ENCODE measurements around the gene ZNF865. TPM values are rescaled to one million over a fixed set of nuclear protein-coding genes. Genes with fewer than 3 reads are reported as not detected.

Gene ZNF865
- total RNA-seq, 1 donor from 2014 or later: 18.9 TPM

DNA sequence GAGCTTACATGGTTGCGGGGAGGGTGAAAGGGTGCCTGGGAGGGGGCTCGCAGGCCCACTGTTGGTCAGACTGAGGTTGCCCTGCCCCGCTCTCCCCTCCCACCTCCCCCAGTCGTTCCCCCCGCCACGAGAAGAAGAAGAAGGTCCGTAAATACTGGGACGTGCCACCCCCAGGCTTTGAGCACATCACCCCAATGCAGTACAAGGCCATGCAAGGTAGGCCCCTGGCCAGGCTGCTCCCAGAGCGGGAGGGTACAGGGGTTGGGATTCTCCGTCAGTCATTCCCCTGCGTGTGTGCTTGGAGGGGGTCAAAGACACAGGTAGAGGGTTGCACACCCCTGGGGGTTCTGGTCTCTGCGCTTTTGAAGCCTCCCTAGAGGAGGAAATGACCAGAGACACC, 55.0 kb downstream of the ZNF865 start:
- Mint-ChIP-seq H3K4me1 (peaks cover 51% of the 10 kb centered on the region), H3K27me3 (no peaks in the 10 kb centered on the region), H3K4me3 (no peak overlapping the region), H3K9me3 (no peaks in the 10 kb centered on the region), H3K36me3 (ENCODE audit: low read depth) (peaks cover 78% of the 10 kb centered on the region), H3K27ac (peak overlapping the region; percentile 47)
- CTCF ChIA-PET: no interaction called here
- POLR2A ChIA-PET: no interaction called here
- no peak for DNase-seq
- no peak for ATAC-seq (ENCODE audit: low read depth)
- intact Hi-C loops (cut with micrococcal nuclease): no loop called here
- TF ChIP-seq, protein P1, sequence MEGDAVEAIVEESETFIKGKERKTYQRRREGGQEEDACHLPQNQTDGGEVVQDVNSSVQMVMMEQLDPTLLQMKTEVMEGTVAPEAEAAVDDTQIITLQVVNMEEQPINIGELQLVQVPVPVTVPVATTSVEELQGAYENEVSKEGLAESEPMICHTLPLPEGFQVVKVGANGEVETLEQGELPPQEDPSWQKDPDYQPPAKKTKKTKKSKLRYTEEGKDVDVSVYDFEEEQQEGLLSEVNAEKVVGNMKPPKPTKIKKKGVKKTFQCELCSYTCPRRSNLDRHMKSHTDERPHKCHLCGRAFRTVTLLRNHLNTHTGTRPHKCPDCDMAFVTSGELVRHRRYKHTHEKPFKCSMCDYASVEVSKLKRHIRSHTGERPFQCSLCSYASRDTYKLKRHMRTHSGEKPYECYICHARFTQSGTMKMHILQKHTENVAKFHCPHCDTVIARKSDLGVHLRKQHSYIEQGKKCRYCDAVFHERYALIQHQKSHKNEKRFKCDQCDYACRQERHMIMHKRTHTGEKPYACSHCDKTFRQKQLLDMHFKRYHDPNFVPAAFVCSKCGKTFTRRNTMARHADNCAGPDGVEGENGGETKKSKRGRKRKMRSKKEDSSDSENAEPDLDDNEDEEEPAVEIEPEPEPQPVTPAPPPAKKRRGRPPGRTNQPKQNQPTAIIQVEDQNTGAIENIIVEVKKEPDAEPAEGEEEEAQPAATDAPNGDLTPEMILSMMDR (IDR thresholded peaks at IDR 0.05): no peak

DNA sequence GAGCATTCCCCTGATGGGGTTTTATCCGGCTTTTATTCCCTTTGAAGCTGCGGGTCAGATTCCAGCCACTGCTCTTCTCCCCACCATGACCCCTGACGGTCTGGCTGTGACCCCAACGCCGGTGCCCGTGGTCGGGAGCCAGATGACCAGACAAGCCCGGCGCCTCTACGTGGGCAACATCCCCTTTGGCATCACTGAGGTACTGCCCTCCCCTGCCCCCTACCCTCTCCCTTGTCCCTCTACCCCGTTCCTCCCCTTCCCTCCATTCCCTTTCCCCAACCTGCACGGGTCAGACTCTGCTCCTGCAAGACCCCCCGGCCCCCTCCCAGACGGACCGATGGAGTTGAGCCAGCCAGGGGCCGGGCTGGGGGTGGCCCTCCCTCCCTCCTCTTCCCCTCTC, 55.5 kb downstream of the ZNF865 start:
- intact Hi-C loops (cut with micrococcal nuclease): no loop called here
- ChIA-PET CTCF (no interaction called here), POLR2A (no interaction called here)
- Mint-ChIP-seq H3K27me3 (no peaks in the 10 kb centered on the region), H3K36me3 (ENCODE audit: low read depth) (peaks cover 78% of the 10 kb centered on the region), H3K9me3 (no peaks in the 10 kb centered on the region), H3K4me1 (peaks cover 47% of the 10 kb centered on the region), H3K27ac (no peak overlapping the region), H3K4me3 (no peak overlapping the region)
- DNase-seq (no peak), ATAC-seq (ENCODE audit: low read depth) (no peak)
- TF ChIP-seq, protein P1 (IDR thresholded peaks at IDR 0.05): no peak

DNA sequence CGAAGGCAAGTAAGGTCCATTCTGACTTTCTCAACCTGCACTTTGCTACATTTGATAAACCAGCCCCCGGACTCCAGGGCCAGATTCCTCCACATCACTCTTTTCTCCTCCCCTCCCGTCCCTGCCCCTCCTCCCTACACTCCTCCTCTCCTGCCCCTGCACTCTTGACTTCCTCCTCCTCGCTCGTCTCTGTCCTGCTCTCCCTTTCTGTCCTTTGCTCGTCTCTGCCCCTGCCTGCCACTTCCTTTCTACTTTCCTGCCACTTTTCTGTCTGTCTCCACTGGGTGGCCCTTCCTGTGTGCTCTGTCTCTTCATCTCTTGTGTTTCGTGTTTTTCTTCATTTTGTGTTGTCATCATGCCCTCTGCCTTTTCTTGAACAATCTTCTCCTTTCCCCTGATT, 56.4 kb downstream of the ZNF865 start:
- TF ChIP-seq, protein P1 (IDR thresholded peaks at IDR 0.05): no peak
- ChIA-PET CTCF (no interaction called here), POLR2A (interaction anchor here (0.5 kb wide), 1 partner anchor 147 kb away, joined by 3 read pairs; no protein-coding TSS in a partner anchor)
- Mint-ChIP-seq H3K27me3 (no peaks in the 10 kb centered on the region), H3K4me1 (peaks cover 39% of the 10 kb centered on the region), H3K36me3 (ENCODE audit: low read depth) (peaks cover 81% of the 10 kb centered on the region), H3K4me3 (no peak overlapping the region), H3K27ac (peak overlapping the region; percentile 16), H3K9me3 (no peaks in the 10 kb centered on the region)
- no peak for ATAC-seq (ENCODE audit: low read depth)
- intact Hi-C loops (cut with micrococcal nuclease): no loop called here
- DNase-seq: no peak

DNA sequence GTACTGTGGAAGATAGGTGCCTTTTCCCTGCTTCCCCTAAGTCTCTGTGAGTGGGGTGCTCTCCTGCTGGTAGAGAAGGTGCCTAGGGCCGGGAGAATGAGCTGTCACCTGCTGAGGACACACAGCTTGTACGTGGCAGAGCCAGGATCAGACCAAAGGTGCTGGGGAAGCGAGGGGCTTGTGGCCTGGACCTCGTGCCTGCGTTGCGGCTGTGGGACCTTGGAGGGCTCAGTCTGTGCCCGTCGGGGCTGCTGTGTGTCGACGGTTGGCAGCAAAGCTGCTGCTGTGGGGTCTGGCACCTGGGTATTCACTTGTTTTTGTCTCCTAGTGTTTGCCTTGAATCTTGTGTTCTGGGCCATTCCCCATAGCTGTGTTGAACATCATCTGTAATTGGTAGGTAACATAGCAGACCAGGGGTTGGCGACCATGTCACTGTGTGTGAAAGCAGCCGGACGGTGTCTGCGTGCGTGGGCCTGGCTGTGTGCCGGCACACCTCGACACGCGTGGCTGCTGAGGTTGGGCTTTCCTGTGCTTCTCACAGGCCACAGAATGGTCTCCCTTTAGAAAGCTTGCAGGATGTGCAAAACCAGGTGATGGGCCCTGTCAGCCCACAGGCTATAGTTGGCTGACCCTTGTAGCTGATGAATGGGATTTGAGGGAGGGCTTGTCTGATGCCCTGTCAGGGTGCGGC, 58.5 kb downstream of the ZNF865 start:
- POLR2A ChIA-PET: interaction anchor here (0.8 to 1.1 kb wide), 2 partner anchors 10 kb away, joined by 3 to 10 read pairs; partner anchors contain the start of gene U2AF2
- CTCF ChIA-PET: no interaction called here
- ATAC-seq (ENCODE audit: low read depth) (no peak), DNase-seq (no peak)
- no peak overlapping the region for H3K27ac Mint-ChIP-seq
- no peaks in the 10 kb centered on the region for H3K27me3 Mint-ChIP-seq
- intact Hi-C loops (cut with micrococcal nuclease): no loop called here
- H3K9me3 Mint-ChIP-seq: no peaks in the 10 kb centered on the region
- no peak overlapping the region for H3K4me3 Mint-ChIP-seq
- H3K4me1 Mint-ChIP-seq: peaks cover 21% of the 10 kb centered on the region
- TF ChIP-seq, protein P1 (IDR thresholded peaks at IDR 0.05): no peak
- peaks cover 87% of the 10 kb centered on the region for H3K36me3 Mint-ChIP-seq (ENCODE audit: low read depth)

- no peaks in the 10 kb centered on the region for H3K9me3 Mint-ChIP-seq
- CTCF ChIA-PET: no interaction called here
- intact Hi-C loops (cut with micrococcal nuclease): no loop called here
- H3K4me3 Mint-ChIP-seq: no peak overlapping the region
- H3K36me3 Mint-ChIP-seq (ENCODE audit: low read depth): peaks cover 89% of the 10 kb centered on the region
- H3K27ac Mint-ChIP-seq: no peak overlapping the region
- POLR2A ChIA-PET: interaction anchor here (0.8 to 2.2 kb wide), 2 partner anchors 9 to 12 kb away, joined by 3 to 5 read pairs; no protein-coding TSS in a partner anchor
- DNase-seq: no peak
- TF ChIP-seq, protein P1 (IDR thresholded peaks at IDR 0.05): no peak
- no peaks in the 10 kb centered on the region for H3K27me3 Mint-ChIP-seq
- ATAC-seq (ENCODE audit: low read depth): no peak
- peaks cover 21% of the 10 kb centered on the region for H3K4me1 Mint-ChIP-seq
Observed at GRCh38 chr19:55666343-55667005, 61.0 kb downstream of the ZNF865 start.
